Measurements from ENCODE around the gene UBAC2.

GRCh38 chr13:99271249-99271648 is 70.6 kb downstream of the UBAC2 start:
- TF ChIP-seq CTCF (IDR thresholded peaks at IDR 0.05; ENCODE audit: borderline replicate concordance, extremely low read depth, low read length, poor library complexity, severe bottlenecking) (no peak), EZH2 (IDR thresholded peaks at IDR 0.05; ENCODE audit: borderline replicate concordance, low read depth, low read length, severe bottlenecking) (no peak)

All from DND-41 (cell line).